HepG2 (cell line): ENCODE data around the gene CTIF. TPM values are rescaled to one million over a fixed set of nuclear protein-coding genes. Genes with fewer than 3 reads are reported as not detected.
A peak's percentile ranks its signal among the peaks of the same experiment; 100 is the strongest.

Experiments used
- ARID2 ChIP-seq: sonication (generic); formaldehyde crosslinking; IDR thresholded peaks from 2 replicates; pipeline ENCODE4 v1.8.1; 2022; ENCODE audit warnings: mild to moderate bottlenecking, missing genetic modification reagents, borderline replicate concordance
- ATF7-NPFF ChIP-seq: sonication (generic); formaldehyde crosslinking; IDR thresholded peaks from 2 replicates; pipeline ENCODE4 v1.8.1; 2023; ENCODE audit warnings: mild to moderate bottlenecking, low read depth, missing genetic modification reagents, moderate library complexity
- EP300 ChIP-seq, 3 experiments: sonication (generic) in 1 of 3; formaldehyde crosslinking in 1 of 3; IDR thresholded peaks; 2 replicates each; pipeline versions ENCODE4 v1.5.1 to v1.6.1; 2011 to 2020; ENCODE audit warnings: low read depth in 2 of 3, low read length in 2 of 3, borderline replicate concordance in 1 of 3, improper control_type of control experiment in 1 of 3, mild to moderate bottlenecking in 1 of 3, missing genetic modification reagents in 1 of 3, moderate library complexity in 1 of 3
- FOXJ3 ChIP-seq: sonication (generic); formaldehyde crosslinking; IDR thresholded peaks from 2 replicates; pipeline ENCODE4 v1.4.0; 2020; ENCODE audit warnings: missing genetic modification reagents, mild to moderate bottlenecking, borderline replicate concordance
- KAT8 ChIP-seq: IDR thresholded peaks from 2 replicates; pipeline ENCODE4 v1.6.1; 2016; ENCODE audit warnings: missing genetic modification reagents, missing compliant biosample characterization
- KLF12 ChIP-seq: sonication (generic); formaldehyde crosslinking; IDR thresholded peaks from 2 replicates; pipeline ENCODE4 v1.4.0; 2020; ENCODE audit warnings: missing genetic modification reagents, borderline replicate concordance
- MED13 ChIP-seq: sonication (generic); formaldehyde crosslinking; IDR thresholded peaks from 2 replicates; pipeline ENCODE4 v1.5.0; 2020; ENCODE audit warnings: missing genetic modification reagents
- MED8 ChIP-seq: sonication (generic); formaldehyde crosslinking; IDR thresholded peaks from 2 replicates; pipeline ENCODE4 v1.8.1; 2023; ENCODE audit warnings: mild to moderate bottlenecking, missing genetic modification reagents; ENCODE audit not compliant: insufficient replicate concordance
- MIER2 ChIP-seq: IDR thresholded peaks from 2 replicates; pipeline ENCODE4 v1.6.1; 2016; ENCODE audit warnings: missing biosample characterization, missing genetic modification reagents
- MTF1 ChIP-seq: sonication (generic); formaldehyde crosslinking; IDR thresholded peaks from 2 replicates; pipeline ENCODE4 v1.5.0; 2020; ENCODE audit warnings: missing genetic modification reagents
- MYC ChIP-seq: sonication (generic); formaldehyde crosslinking; IDR thresholded peaks from 2 replicates; pipeline ENCODE4 v1.9.0; 2021; ENCODE audit warnings: missing genetic modification reagents, borderline replicate concordance
- NCOA1 ChIP-seq: sonication (generic); formaldehyde crosslinking; IDR thresholded peaks from 2 replicates; pipeline ENCODE4 v1.9.0; 2021; ENCODE audit warnings: missing genetic modification reagents
- NPAS2 ChIP-seq: sonication (generic); formaldehyde crosslinking; IDR thresholded peaks from 2 replicates; pipeline ENCODE4 v1.8.0; 2022; ENCODE audit warnings: mild to moderate bottlenecking, missing genetic modification reagents, borderline replicate concordance
- PHF8 ChIP-seq: sonication (generic); formaldehyde crosslinking; IDR thresholded peaks from 2 replicates; pipeline ENCODE4 v1.5.0; 2020; ENCODE audit warnings: missing genetic modification reagents
- RBM22 ChIP-seq: fragments of 200-400 bp; formaldehyde crosslinking; optimal IDR thresholded peaks from 2 replicates; pipeline ENCODE3; 2017; ENCODE audit warnings: mild to moderate bottlenecking, low read length, moderate library complexity
- RXRB ChIP-seq: IDR thresholded peaks from 2 replicates; pipeline ENCODE4 v1.6.1; 2016; ENCODE audit warnings: borderline replicate concordance, missing genetic modification reagents, missing compliant biosample characterization
- SIN3A ChIP-seq: IDR thresholded peaks from 2 replicates; pipeline ENCODE4 v1.6.1; 2011; ENCODE audit warnings: low read depth, mild to moderate bottlenecking, control low read depth, low read length, borderline replicate concordance
- SOX6 ChIP-seq, 2 experiments: fragments of 450-650 bp in 1 of 2; sonication (generic) in 1 of 2; formaldehyde crosslinking in 1 of 2; IDR thresholded peaks; 2 replicates each; pipeline versions ENCODE4 v1.4.0 to v1.6.1; 2017 to 2020; ENCODE audit warnings: antibody characterized with exemption in 1 of 2, mild to moderate bottlenecking in 1 of 2, missing genetic modification reagents in 1 of 2
- SP5 ChIP-seq: IDR thresholded peaks from 2 replicates; pipeline ENCODE4 v1.6.1; 2016; ENCODE audit warnings: low read depth, borderline replicate concordance
- SSRP1 ChIP-seq: IDR thresholded peaks from 2 replicates; pipeline ENCODE4 v1.6.1; 2016; ENCODE audit warnings: control low read depth
- TBX2 ChIP-seq: sonication (generic); formaldehyde crosslinking; IDR thresholded peaks from 2 replicates; pipeline ENCODE4 v1.5.0; 2020; ENCODE audit warnings: missing genetic modification reagents, mild to moderate bottlenecking, borderline replicate concordance
- ZBTB34 ChIP-seq: sonication (generic); formaldehyde crosslinking; IDR thresholded peaks from 2 replicates; pipeline ENCODE4 v1.8.0; 2022; ENCODE audit warnings: mild to moderate bottlenecking, missing genetic modification reagents
- ZFP62 ChIP-seq: sonication (generic); formaldehyde crosslinking; IDR thresholded peaks from 2 replicates; pipeline ENCODE4 v1.4.0; 2020; ENCODE audit warnings: missing genetic modification reagents
- ZNF468 ChIP-seq: sonication (generic); formaldehyde crosslinking; IDR thresholded peaks from 2 replicates; pipeline ENCODE4 v1.8.0; 2022; ENCODE audit warnings: mild to moderate bottlenecking, moderate library complexity, missing genetic modification reagents
- ZNF530 ChIP-seq: sonication (generic); formaldehyde crosslinking; IDR thresholded peaks from 2 replicates; pipeline ENCODE4 v1.5.0; 2020; ENCODE audit warnings: low read depth, mild to moderate bottlenecking, missing genetic modification reagents
- ZNF580 ChIP-seq: IDR thresholded peaks from 2 replicates; pipeline ENCODE4 v1.6.1; 2016; ENCODE audit warnings: low read depth, borderline replicate concordance
- ZNF670 ChIP-seq: sonication (generic); formaldehyde crosslinking; IDR thresholded peaks from 2 replicates; pipeline ENCODE4 v1.8.0; 2022; ENCODE audit warnings: mild to moderate bottlenecking, missing genetic modification reagents, borderline replicate concordance
- ZSCAN21 ChIP-seq: sonication (generic); formaldehyde crosslinking; IDR thresholded peaks from 2 replicates; pipeline ENCODE4 v1.8.0; 2022; ENCODE audit warnings: mild to moderate bottlenecking, missing genetic modification reagents, moderate library complexity, borderline replicate concordance
- ZSCAN9 ChIP-seq: IDR thresholded peaks from 2 replicates; pipeline ENCODE4 v1.6.1; 2016; ENCODE audit warnings: borderline replicate concordance
- polyA plus RNA-seq, 8 experiments: library from polyadenylated mRNA; depleted of rRNA in 3 of 8; stranded (reverse) in 7 of 8; unstranded in 1 of 8; fragments of >200 nt; fragmentation: Illumina TruSeq in 4 of 8; extraction: Trizol in 4 of 8; gene quantifications; 2 replicates each; pipeline versions ENCODE4 v1.2.1 to v1.2.3, GENCODE V29; 2011 to 2016; ENCODE audit warnings: low read depth in 4 of 8, missing spikeins in 1 of 8, mixed read lengths in 1 of 8; ENCODE audit not compliant: insufficient read depth in 1 of 8
- total RNA-seq, 5 experiments: library from RNA; depleted of rRNA; stranded (reverse); fragments of >200 nt; fragmentation: Illumina TruSeq; extraction: Trizol; gene quantifications; 2 replicates each; pipeline ENCODE4 v1.2.3, GENCODE V29; 2016; ENCODE audit warnings: low read depth in 1 of 5

CTIF gene
- total and polyA plus RNA-seq, 2 of the 13 experiments (the other 11 are each of a cell fraction or from before 2014, with no cell fraction given) = 18.2 to 28.0 TPM

GRCh38 chr18:48575658-48576456, 37.0 kb downstream of the CTIF start (continued):
- TF ChIP-seq NCOA1 (CRISPR knock-in tag) (no peak), SOX6 (IDR thresholded peaks at IDR 0.05) (no peak), SOX6 (CRISPR knock-in tag; IDR thresholded peaks at IDR 0.05) (peak; percentile 99), ARID2 (CRISPR knock-in tag) (no peak), FOXJ3 (CRISPR knock-in tag) (peak; percentile 94; the same call in 1 of the 2 replicates), RXRB (CRISPR knock-in tag) (peak; percentile 16; the same call in 1 of the 2 replicates), EP300 (IDR thresholded peaks at IDR 0.05; ENCODE audit: low read depth in 2 of 2, low read length in 2 of 2) (peak; percentile 75 to 77; a peak in 2 of 4 replicates), EP300 (CRISPR knock-in tag; IDR thresholded peaks at IDR 0.05; ENCODE audit: borderline replicate concordance) (peak; percentile 66), NPAS2 (CRISPR knock-in tag) (no peak), ATF7-NPFF (peak; percentile 56; the same call in 1 of the 2 replicates), MED13 (CRISPR knock-in tag) (peak; percentile 93; the same call in 1 of the 2 replicates), ZNF468 (CRISPR knock-in tag) (peak; percentile 59; the same call in 1 of the 2 replicates), PHF8 (CRISPR knock-in tag) (peak; percentile 71; the same call in 1 of the 2 replicates), ZBTB34 (CRISPR knock-in tag) (peak; percentile 44; the same call in 1 of the 2 replicates), ZSCAN21 (CRISPR knock-in tag) (0 out of 2 replicates have a peak, but pooled peaks have one; percentile 18), ZFP62 (no peak), SIN3A (no peak), ZNF580 (CRISPR knock-in tag) (peak; percentile 28; the same call in 1 of the 2 replicates), MTF1 (CRISPR knock-in tag) (0 out of 2 replicates have a peak, but pooled peaks have one; percentile 35), MYC (CRISPR knock-in tag) (peak; percentile 83; the same call in 1 of the 2 replicates), SP5 (CRISPR knock-in tag) (no peak; the same call in 1 of the 2 replicates), ZNF530 (CRISPR knock-in tag) (no peak), TBX2 (peak; percentile 92), KAT8 (CRISPR knock-in tag) (peak; percentile 61), MED8 (no peak), MIER2 (CRISPR knock-in tag) (0 out of 2 replicates have a peak, but pooled peaks have one; percentile 31), ZNF670 (CRISPR knock-in tag) (no peak), KLF12 (CRISPR knock-in tag) (0 out of 2 replicates have a peak, but pooled peaks have one; percentile 65), SSRP1 (CRISPR knock-in tag) (peak; percentile 77), RBM22 (no peak), ZSCAN9 (CRISPR knock-in tag) (0 out of 2 replicates have a peak, but pooled peaks have one; percentile 11)
